ENCODE results near the gene SLC4A1.
A peak's percentile ranks its signal among the peaks of the same experiment; 100 is the strongest.

SLC4A1 gene

DNA sequence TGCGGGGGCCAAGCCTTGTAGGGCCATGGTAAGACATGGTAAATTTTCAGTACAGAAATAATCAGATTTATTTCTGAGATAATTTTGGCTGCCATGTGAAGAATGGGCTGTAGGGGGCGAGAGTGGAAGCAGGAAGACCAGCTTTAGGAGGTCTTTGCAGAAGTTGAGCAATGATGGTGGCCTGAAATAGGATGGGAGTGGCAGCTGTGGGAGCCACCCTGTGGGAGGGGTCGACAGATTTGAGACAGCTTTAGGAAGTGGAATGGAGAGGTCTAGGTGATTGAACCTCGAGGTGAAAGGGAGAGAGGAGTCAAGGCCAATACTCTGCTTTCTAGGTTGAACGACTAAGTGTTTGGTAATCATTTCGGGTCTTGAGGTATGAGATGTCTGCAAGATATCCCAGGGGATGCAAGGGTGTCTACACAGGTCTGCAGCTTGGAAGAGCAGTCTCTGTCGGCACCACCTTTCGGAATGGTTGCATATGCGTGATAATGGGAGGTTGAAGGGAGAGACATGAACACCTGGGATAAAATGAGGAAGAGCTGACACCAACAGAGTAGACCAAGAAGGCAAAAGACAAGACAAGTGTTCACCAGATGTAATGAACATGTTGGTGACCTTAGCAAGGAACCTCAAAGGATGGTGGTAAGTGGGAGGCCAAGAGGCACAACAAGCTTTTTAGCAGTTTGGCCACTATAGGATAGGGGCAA lies 64.0 kb downstream of the SLC4A1 start:
- DNase-seq = peak; percentile 47

DNA sequence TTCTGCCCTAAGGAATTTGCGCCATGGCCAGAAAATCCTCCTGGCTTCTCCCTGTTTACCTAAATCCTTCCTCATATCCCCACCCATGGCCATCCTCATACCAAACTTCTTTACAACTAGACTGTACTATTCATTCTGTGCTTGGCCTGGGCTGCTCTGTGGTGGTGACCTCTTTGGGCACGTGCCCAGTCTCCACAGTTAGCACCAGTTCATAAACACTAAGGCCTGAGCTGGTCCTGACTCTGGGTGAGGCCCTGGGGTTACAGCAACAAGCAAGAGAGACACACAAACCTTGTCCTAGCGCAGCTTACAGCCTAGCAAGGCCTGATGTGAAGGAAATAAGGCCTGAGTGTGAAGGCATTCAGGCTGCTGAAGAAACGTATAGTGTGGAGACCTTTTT lies 65.2 kb downstream of the SLC4A1 start:
- no peak for DNase-seq

DNA sequence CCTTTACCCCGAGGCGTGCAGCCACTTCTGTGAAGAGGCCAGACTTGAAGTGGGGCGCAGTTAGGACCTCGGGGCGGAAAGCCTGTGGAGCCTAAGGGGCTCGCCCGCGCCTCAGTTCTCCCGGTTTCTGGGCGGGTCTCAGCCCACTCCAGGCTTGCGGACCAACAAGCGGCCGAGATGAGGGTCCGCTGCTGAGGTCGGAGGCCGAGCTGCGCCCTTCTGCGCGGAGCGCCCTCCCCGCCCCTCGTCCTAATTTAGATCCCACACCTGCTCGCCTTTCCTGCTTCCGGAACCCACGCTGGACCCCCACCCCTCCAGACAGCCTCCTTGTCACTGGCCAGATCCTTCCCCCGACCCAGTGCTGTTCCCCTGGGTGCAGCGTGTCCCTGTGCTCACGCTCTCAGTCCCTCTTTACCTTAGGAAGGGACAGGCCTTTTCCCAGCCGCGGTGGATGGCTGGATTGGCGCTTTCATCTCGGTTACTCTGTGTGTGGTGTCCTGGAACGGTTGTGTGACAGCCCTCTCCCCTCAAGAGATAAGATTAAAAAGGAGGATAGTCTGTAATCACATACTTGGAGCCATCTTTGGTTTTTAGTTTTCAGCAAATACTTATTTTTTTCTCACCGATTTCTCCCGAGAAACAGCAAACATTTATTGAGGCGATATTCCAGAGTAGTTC lies 67.3 kb downstream of the SLC4A1 start:
- DNase-seq = no peak

DNA sequence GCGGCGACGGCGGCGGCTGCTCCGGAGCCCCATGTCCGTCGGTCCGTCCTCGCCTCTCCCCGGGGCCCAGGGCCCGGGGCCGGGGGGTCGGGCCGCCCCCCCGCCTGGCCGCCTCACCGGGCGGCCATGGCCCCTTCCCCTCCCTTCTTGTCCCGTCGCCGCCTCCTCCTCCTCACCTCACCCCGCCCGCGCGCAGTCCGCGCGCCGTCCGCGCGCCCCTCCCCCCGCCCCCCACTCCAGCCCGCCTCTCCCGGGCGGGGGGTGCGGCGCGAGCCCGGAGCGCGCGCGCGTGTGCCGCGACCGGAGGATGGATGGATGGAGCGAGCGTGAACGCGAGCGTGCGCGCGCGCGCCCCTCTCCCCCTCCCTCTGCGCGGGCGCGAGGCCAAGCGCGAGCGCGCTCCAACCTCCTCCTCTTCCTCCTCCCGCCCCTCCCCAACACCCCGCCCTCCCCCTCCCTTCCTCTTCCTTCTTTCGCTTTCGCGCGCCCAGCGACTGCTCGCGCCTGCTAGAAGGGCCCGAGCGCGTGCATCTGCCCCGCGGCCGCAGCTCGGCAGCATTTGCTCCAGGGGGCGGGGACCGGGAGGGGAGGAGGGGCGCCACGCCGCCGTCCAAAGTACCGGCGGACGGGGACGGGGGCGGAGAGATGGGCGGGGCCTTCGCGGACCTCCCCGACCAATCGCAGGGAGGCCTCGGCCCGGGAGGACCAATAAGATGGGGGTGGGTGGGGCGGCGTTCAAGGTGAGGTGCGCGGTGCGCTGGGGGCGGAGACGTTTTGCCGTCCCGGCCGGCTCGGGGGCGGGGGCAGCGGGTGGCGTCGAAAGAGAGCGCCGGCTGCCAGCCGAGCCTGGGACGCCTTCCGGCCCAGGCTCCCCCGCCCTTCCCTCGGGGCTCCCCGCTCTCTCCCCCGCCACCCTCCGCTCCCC lies 68.1 kb downstream of the SLC4A1 start, which contains the start of gene ATXN7L3:
Gene ATXN7L3, minus strand, starts transcription at position 332 of the 925 bp plus-strand sequence. CDS start 1,814 bp downstream, outside the sequence.
- DNase-seq = peak; percentile 100

DNA sequence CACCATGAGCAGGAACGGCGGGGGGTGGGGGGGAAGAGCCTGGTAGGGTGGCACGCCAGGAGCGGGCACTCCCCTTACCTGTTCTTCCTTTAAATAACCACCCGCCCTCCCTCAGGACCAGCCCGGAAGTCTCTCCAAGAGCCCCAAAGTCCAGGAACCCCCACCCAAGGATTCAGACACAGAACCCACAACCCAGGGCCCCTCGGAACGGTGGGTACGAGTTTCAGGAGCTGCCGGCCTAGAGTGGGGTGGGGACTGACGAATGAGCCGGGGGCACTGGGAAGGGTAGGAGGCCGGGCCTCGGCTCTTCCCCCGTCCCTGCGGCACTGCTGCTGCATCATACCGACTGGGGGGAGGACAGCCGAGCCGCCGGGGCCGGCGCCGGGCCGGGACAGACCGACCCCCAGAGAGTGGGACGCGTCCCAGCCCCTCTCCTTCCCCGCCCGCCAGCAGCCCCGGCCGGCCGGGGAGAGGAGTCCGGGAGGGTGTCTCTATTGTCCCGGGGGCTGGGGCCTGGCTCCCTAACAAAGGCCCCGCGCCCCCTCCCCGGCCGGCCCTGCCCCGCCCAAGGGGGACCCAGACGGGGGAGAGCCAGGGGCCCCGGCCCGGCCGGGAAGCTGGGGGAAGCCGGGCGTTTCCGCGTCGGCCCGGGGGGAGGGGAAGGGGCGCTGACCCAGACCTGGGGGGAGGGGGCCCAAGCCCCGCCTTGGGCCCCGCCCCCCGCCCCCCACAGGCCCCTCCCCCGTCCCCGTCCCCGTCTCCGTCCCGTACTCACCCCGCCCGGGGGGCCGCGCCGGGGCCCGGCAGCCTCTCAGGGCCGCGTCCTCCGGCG lies 69.0 kb downstream of the SLC4A1 start:
- DNase-seq = peak; percentile 59

All from activated naive CD4-positive, alpha-beta T cell treated with Interleukin-2 at 50 U/mL for 16 hours (primary cell).